Effector CD8-positive, alpha-beta T cell (primary cell): ENCODE data around the gene KCNH8.
"Not testable (repeated sequence)": the region's sequence is repeated elsewhere in the genome, so short reads cannot be mapped to it uniquely, and the experiment has no call there.

ENCODE experiments used
- DNase-seq: peaks from one replicate; lab custom pipeline; 2025; lab: John Stamatoyannopoulos, UW
- total RNA-seq, 4 experiments: gene quantifications; one replicate each; lab custom pipeline; 2026; lab: John Stamatoyannopoulos, UW

KCNH8 gene
- 0 reads per million in 4 experiments for total RNA-seq

DNA sequence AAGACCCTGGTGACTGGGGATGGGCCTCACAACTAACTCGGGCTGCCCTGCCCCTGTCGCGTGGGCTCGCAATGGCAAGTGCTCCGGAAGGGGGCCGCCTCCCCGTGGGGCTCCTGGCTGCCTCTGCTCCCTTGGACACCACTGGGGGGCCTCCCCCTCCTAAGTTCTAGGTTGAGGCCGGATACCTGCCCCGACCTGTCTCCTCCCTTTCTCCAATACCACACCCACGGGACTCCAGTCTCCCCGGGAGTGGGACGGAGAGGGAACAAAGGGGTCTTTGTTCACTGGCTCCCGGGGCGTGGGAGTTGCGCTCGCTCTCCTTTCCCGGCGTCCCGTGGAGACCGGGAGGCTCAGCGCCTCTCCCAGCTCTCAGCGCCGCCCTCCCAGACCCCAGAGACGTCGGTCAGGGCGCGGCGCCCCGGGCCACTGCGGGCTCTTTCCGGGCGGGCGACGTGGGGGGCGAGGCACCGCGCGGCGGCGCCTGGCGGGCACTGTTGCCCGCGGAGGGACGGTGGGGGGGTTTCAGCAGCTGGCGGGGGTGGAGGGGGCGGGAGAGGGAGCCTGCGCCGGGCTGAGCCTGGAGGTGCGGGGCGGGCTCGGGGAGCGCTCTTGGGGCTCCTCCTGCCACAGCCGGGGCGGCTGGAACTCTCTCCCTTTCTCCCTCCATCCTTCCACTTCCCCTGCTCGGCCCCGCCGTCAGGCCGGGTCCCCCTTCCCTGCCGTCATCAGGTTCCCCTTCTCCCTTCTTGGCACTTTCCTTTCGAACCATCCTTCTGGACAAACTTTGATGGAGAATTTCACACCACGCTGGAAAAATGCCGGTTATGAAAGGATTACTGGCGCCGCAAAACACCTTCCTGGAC, at the start of gene KCNH8:
Gene KCNH8 (plus strand): TSS at position 606 of the 863 bp plus-strand sequence. CDS start 210 bp downstream, at position 816.
- DNase-seq, result peak; percentile 4

DNA sequence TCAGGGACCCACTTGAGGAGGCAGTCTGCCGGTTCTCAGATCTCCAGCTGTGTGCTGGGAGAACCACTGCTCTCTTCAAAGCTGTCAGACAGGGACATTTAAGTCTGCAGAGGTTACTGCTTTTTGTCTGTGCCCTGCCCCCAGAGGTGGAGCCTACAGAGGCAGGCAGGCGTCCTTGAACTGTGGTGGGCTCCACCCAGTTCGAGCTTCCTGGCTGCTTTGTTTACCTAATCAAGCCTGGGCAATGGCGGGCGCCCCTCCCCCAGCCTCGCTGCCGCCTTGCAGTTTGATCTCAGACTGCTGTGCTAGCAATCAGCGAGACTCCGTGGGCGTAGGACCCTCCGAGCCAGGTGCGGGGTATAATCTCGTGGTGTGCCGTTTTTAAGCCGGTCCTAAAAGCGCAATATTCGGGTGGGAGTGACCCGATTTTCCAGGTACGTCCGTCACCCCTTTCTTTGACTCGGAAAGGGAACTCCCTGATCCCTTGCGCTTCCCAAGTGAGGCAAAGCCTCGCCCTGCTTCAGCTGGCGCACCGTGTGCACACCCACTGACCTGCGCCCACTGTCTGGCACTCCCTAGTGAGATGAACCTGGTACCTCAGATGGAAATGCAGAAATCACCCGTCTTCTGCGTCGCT, 45.5 kb upstream of the KCNH8 start:
- DNase-seq, result not testable (repeated sequence)

DNA sequence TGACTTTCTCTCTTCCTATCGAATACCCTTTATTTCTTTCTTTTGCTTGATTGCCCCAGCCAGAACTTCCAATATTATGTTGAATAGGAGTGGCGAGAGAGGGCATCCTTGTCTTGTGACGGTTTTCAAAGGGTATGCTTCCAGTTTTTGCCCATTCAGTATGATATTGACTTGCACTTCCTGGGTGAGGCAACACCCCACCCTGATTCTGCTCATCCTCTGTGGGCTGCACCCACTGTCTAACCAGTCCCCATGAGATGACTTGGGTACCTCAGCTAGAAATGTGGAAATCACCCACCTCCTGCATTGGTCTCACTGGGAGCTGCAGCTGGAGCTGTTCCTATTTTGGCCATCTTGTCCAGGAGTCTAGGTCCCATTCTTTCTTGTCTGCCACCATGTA, 44.8 kb upstream of the KCNH8 start:
- DNase-seq, result no peak

DNA sequence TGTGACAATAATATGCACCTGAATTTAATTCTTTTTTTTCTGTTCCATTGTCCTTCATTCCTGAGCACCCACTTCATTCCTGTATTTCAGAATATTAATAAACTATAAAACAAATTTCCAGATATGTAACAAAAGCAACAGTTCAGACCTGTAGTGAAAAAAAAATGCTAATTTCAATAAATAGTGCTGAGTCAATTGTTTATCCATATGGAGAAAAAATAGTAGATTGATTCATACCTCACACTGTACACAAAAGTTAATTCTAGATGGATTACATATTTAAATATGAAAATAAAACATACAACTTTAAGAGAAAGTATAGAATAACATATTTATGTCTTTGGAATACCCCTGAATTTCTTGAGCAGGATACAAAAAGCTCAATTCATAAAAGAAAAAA, 43.9 kb upstream of the KCNH8 start:
- no peak for DNase-seq

DNA sequence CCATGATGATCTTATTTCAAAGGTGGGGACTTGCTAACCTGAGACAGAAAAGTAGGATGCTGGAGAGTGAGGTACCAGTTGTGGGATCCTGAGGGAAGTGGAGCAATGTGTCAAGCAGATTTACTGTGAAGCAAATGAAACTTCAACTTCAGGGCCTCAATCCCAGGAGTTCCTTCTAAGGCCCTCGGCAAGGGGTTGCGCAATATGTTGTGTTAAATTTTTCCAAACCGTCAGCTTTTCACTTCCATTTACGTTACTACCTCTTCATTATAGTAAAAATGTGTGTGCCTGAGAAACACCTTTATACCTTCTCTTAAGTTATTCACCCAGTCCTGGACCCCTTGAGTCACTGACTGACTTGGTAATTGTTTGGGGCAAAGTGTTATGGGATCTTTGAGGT, 42.5 kb upstream of the KCNH8 start:
- no peak for DNase-seq

DNA sequence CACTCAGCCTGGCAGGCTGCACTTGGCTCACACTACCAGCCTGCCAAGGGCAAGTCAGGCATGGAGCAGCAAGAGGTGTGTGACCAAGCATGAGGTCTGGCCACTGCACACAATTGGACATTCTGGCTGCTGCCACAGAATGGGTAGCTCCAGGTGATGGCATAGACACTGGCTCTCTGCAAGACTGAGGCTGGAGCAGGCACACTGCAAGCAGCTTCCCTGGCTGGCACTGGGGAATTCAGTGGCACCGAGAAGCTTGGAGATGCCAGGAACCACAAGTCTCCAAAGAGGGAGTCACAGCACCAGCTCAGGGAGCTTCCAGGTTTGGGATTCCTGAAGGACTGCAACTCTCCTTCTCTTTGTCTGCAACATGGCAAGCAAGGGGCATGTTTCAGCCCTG, 42.0 kb upstream of the KCNH8 start:
- DNase-seq, result no peak

DNA sequence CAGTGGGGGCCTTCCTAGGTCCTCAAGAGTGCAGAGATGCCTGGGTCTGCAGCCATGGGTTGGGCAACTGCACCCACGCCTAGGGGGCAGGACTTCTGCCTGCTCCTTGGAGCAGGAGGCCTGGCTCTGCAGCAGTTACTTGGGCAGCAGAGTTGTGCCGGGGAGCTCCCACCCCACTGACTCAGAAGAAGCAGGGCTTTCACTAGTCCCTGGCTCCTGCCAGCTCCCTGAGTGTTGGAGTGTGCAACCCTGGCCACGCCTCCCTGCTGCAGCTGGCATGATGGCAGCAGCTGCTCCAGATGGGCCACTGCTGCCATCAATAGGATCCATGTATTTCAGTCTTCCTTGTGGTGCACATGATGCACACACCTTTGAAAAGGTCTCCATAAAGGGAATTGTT, 40.6 kb upstream of the KCNH8 start:
- no peak for DNase-seq

DNA sequence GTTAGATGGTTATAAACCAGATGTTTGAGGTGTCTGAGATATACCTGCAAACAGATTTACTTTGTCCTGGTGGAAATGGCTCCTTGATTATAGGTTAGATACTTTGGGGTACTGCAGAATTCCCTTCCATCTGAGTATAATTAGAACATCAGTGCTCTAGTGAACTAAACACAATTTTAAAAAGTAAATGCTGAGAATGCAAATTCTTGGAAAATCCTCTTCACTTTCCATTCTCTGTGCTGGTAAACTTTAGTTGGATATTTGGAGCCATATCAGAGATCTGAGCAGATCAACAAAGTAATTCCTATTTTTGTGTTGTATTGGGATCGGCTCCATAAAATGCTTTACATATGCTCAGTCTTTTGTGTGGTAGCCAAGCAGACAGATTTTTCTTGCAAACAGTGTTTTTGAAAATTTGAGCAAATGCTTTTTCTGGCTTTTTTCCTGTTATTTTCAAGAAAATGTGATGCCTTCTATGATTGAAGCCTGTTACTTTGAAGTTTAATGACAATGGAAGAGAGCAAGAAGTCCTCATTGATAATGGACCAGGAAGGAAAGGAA, 37.9 kb upstream of the KCNH8 start:
- DNase-seq, result no peak

DNA sequence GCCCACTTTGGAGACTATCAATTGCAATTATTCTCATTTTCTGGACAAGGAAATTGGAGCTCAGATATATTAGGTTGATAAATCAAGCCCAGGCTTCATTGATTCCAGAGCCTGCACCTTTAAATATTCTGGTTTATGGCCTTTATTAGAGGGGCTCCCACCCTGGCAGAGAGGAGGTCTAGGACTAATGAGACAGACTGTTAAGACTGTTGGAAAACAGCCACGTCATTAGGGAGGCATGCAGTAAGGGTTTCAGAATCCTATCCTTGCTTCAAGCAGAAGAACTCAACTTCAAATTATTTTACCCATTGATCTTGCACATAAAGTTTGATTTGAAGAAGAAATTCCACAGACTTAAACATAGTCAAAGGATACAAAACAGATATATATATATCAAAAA, 33.8 kb upstream of the KCNH8 start:
- DNase-seq, result no peak

DNA sequence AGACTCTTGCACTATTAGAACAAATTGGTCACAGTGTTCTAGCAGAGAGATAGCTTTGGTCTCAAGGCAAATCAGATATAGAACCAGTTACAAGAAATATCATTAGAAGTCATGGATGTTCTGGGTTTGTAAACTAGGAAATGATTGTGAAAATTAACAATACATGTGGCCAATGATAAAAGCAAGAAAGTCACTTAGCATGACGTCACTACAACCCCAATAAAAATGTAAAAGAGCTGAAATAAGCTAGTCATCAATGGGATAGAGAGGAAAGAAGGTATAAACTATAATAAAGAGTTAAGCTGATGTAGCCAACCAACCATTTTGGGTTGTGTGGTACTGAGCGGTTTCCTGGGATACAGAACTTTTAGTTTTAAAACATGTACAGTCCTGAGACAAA, 32.1 kb upstream of the KCNH8 start:
- DNase-seq, result no peak

DNA sequence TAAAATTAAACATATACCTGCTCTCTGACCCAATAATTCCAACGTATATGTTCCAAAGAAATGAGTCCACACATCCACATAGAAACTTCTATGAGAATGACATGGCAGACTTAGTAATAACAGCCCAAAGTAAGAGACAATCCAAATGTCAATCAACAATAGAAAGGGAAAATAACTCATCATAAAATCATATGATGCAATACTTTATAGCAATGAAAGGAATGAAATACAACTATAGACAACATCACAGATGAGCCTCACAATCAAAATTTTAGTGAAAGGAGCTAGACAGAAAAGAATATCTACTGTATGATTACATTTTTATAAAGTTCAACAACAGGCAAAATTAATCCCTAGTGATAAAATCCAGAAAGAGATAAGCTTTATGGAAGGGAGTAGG, 23.6 kb upstream of the KCNH8 start:
- DNase-seq, result no peak

DNA sequence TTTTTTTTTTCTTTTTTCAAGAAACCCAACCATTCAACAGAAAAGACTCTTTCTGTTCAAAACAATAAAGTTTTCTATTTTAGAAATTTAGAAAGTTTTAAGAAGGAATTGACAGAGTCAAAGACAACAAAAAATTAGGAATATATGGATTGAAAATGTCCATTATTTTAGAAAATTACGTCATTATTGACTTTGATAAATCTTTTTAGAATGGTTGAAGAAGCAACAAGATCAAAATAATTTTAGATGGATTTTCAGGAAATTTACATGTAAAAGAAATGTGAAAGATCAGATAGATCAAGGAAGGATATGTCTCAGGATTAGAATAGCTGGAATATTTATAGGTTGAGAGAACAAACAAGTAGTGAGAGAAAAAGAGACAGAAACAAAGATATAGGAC, 8.4 kb upstream of the KCNH8 start:
- DNase-seq, result no peak

DNA sequence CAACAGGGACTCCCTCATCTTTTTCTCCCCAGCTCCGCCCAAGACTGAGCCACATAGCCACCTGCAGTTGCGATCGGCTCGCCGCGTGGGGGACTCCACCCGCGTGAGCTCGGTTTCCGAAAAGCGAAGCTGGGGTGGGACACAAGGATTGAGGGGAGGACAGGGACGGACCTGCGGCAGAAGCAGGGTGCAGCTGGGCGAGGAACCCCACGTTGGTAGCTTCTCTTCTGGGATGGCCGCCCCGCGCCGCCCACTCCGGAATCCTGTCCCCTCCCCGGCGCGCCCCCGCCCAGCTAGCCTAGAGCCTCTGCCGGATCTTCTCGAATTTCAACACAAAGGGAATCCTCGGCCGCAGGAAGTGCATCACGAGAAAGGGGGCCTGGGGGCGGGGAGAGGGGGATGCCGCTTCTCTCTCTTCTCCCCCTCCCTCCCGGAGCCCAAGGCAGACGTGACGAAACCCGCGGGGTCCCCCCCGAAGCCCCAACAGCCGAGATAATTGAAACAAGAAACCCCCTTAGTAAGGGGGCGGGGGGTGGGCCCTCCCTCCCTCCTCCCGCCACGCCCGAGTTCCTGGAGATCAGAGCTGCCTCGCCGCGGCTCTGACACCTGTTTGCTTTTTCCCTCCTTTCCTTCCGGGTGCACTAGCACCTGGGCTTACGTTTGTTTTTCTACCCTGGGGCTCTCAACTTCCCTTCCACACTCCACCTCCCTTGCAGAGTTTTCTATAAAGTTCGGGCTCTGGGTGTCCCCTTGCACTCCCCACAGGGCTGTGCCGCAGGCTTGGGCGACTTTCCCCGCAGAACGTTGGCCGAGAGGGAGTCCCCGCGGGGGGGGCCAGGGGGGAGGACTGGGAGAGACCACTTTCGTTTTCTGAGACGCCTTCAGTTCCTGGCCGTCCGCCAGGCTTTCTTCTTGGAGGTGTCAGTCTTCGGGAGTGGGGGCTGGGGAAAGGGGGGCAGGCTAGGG, 1.3 kb upstream of the KCNH8 start:
- peak; percentile 72 for DNase-seq

DNA sequence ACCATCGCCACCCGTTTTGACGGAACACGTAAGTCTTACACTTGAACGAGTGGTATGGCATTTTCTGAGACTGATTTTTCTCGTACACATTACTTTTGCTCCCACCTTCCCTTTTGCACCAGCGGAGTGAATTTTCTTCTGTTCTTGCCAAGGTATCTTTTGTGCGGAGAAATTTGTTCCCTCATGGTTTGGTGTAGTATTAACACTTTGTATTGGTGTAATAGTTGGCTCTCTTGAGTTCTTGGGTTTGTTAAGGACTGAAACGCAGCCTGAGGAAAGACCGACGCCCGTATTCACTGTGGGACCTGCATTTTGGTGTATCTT, 420 bp downstream of the KCNH8 start:
- DNase-seq, result no peak

DNA sequence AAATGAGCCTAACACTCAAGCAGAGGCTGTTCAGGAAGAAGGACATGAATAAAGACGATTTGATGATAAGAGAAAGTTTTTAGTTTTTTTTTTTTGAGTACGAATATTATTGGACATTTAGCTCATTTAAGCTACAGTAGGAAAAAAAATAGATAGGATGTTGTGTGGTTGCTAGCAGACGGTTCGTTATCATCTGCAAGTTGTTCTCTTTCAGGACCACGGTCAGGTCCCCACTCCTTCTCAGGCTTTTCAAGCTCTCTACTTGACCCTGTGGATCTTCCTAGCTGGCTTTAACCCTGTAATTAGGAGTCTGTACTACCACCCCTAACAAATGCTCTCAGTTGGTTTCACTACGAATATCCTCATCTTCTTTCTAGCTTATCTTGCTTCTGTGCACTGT, 1.1 kb downstream of the KCNH8 start:
- DNase-seq, result no peak

DNA sequence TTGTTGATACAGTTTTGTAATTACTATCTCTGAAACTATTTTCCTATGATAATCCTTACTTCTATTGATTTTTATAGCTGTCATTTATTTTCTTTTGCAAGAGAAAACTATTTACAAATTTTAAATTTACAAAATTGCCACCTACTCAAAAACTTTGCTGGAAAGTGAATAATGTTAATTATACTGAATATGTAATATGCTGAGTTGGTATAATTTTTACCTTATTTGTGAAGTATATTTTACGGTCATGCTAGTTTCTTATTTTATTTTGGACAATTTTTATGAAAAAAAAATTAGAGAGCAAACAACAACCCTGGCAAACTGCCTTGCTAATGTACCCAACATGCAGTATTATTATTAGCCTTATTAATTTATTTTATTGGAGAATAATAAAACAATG, 2.9 kb downstream of the KCNH8 start:
- no peak for DNase-seq

DNA sequence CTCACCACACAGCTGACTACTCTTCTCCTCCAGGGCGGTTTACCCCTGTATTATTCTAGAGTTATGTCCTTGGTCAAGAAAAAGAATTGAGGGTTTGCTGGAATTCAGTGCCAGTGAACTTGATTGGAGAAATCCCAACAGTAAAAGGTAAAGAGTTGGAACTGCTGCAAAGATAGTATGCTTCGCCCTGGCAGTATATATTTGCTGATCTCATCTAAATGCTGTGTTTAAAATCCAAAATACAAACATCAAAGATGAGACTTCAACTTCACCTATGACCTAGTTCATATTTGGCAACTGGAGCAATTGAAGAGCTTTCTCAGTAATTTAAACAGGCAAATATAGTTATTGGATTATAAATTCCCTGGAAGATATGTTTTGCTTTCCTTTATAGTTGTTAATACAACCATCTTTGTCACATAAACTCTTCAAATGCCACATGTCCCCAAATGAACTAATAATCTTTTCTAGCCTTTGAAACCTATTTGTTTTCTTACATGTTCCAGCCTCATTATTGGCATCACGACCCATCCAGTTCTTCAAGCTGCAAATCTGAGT, 6.5 kb downstream of the KCNH8 start:
- DNase-seq, result no peak

DNA sequence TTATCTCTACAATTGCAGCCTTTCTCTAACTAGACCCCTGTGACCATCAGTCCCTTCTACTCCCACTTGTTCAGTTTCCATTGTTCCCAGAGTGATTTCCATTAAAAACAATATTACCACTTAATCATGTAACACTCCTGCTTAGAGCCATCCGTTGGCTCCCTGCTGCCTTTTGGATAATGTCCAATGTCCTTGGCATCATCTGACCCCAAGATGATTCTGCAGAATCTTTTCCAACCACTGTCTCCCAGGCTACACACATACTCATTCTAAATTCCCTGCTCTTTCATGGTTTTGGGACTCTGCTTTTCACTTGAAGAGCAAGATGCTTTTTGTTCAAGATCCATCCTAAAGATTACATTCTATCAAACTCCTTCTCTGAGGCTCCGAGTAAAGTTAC, 7.1 kb downstream of the KCNH8 start:
- no peak for DNase-seq

DNA sequence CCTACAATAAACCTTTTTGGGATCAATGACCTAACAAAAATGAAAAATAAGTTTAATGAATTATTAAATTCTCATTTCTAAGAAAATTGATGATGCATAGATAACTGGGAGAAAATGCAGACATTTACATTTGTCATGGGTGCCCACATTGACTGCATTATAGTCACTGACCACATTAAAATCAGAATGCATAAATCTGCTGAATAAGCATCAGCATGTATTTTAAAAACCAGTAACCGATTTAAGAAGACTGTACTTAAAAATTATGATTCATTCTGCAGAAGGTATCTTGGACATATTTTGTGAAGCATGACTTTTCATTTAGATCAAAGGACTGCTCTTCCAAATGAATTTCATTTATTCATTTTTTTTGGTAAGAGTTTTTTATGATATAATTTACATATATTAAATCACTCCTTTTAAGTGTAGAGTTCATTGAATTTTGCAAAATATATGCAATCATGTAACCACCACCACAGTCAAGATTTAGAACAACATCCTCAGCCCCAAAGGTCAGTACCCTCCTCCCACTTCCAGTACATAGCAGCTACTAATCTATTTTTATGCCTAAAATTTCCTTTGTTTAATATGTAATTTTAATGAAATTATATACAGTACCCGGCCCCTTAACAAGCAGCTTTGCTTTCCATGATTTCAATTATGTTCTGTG, 11.8 kb downstream of the KCNH8 start:
- DNase-seq, result no peak

DNA sequence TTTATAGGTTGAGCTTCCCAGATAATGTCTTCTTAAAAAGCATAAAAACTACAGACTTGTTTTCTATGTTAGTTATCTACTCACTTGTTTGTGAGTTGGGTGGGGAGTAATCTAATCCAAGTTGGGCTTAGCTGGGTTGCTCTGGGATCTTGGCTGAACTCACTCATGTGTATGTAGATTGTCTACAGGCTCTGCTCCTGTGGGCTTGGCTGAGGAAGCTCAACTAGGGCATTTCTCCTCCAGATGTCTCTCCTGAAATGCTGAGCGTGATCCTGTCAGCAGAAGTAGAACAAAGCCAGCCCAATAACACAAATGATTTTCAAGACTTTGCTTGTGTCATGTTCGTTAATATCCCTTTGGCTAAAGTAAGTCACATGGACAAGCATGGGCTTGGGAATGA, 17.3 kb downstream of the KCNH8 start:
- no peak for DNase-seq

DNA sequence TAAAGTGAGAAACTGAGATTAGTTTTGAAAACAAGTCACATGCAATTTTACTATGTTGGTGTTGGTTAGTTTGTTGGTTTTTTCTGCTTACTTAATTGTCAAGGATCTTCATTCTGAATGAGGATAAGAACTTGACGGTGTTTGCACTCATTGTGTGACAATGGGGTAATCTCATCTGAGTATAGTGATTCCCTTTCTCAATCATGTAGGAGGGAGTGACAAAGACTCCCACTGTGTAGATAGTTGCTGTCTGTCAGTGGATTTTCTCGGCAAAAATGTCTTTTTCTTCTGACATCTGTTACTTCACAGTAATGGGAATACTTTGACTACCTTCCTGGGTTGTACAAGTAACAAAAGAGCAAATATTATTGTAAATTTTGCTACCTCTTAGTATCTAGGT, 23.5 kb downstream of the KCNH8 start:
- no peak for DNase-seq
